Measurements from ENCODE around the gene CLSTN1.

DNA sequence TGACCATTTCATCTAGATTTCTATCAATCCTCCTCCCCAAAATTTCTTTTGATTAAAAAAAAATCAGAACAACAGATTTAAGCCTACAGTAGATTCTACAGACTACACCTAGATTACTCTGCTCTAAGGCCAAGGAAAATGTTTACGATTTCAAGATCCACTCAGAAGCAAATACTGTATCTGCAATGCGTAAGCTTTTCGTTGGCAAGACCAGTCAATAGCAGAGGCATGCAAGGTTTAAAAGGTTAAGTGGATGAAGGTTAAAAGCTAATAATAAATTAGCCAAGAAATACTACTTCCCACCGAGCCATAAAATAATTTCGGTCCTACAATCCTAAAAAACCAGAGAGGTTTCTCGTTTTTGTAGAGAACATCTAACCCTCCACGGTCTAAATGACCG lies 1.3 kb downstream of the CLSTN1 start:
- TF ChIP-seq CTCF (IDR thresholded peaks at IDR 0.05) = no peak
- no peak for TF ChIP-seq RCOR1 (IDR thresholded peaks at IDR 0.05; ENCODE audit: low read length)

Measured in SK-N-SH (cell line).